Measurements from ENCODE around the gene CASP7.

GRCh38 chr10:113712755-113713639, 33.3 kb downstream of the CASP7 start:
- no peak for TF ChIP-seq GATA2 (IDR thresholded peaks at IDR 0.05; ENCODE audit: low read depth, low read length)
- no peak for TF ChIP-seq GATA3 (IDR thresholded peaks at IDR 0.05; ENCODE audit: low read depth, low read length)
